HEK293T (cell line): ENCODE measurements around the gene RAB26.
A peak's percentile ranks its signal among the peaks of the same experiment; 100 is the strongest.

Experiments
- CTCF ChIA-PET: fragments of 350-600 bp; formaldehyde crosslinking; extraction: SDS; loops from one replicate; lab custom pipeline; 2021; ENCODE audit warnings: antibody characterized with exemption, inconsistent platforms; lab: Yijun Ruan, JAX
- POLR2A ChIA-PET: fragments of 350-600 bp; formaldehyde crosslinking; extraction: SDS; loops from one replicate; lab custom pipeline; 2020; ENCODE audit warnings: antibody characterized with exemption, inconsistent platforms; lab: Yijun Ruan, JAX
- DNase-seq: peaks from one replicate; pipeline ENCODE4 v3.0.0; 2012; ENCODE audit warnings: mixed read lengths; ENCODE audit errors: extremely low spot score
- ARNT ChIP-seq: fragments of 450-650 bp; IDR thresholded peaks from 2 replicates; pipeline ENCODE4 v1.6.1; 2017; ENCODE audit warnings: mild to moderate bottlenecking
- BHLHE40 ChIP-seq: fragments of 450-650 bp; IDR thresholded peaks from 2 replicates; pipeline ENCODE4 v1.6.1; 2016; ENCODE audit warnings: mild to moderate bottlenecking, moderate library complexity, borderline replicate concordance
- CTBP1 ChIP-seq: fragments of 450-650 bp; IDR thresholded peaks from 2 replicates; pipeline ENCODE4 v1.6.1; 2016; ENCODE audit warnings: borderline replicate concordance
- ELF4 ChIP-seq: fragments of 450-650 bp; IDR thresholded peaks from 2 replicates; pipeline ENCODE4 v1.6.1; 2017; ENCODE audit warnings: antibody characterized with exemption
- FOXA1 ChIP-seq: fragments of 450-650 bp; IDR thresholded peaks from 2 replicates; pipeline ENCODE4 v1.6.1; 2016; ENCODE audit warnings: mild to moderate bottlenecking
- FOXK2 ChIP-seq: fragments of 450-650 bp; IDR thresholded peaks from 2 replicates; pipeline ENCODE4 v1.6.1; 2016; ENCODE audit warnings: mild to moderate bottlenecking
- FOXM1 ChIP-seq: fragments of 450-650 bp; IDR thresholded peaks from 2 replicates; pipeline ENCODE4 v1.6.1; 2017; ENCODE audit warnings: mild to moderate bottlenecking, borderline replicate concordance
- HDGF ChIP-seq: fragments of 450-650 bp; IDR thresholded peaks from 2 replicates; pipeline ENCODE4 v1.6.1; 2017; ENCODE audit warnings: antibody characterized with exemption, borderline replicate concordance
- L3MBTL2 ChIP-seq: fragments of 450-650 bp; conservative IDR thresholded peaks from 2 replicates; pipeline ENCODE4 v1.6.1; 2016; ENCODE audit warnings: mild to moderate bottlenecking
- LEF1 ChIP-seq: fragments of 450-650 bp; IDR thresholded peaks from 2 replicates; pipeline ENCODE4 v1.6.1; 2017; ENCODE audit warnings: mild to moderate bottlenecking, borderline replicate concordance
- NFRKB ChIP-seq: fragments of 450-650 bp; IDR thresholded peaks from 2 replicates; pipeline ENCODE4 v1.6.1; 2016; ENCODE audit warnings: mild to moderate bottlenecking, moderate library complexity
- SP1 ChIP-seq: fragments of 450-650 bp; IDR thresholded peaks from 2 replicates; pipeline ENCODE4 v1.6.1; 2017
- SUZ12 ChIP-seq: fragments of 450-650 bp; IDR thresholded peaks from 2 replicates; pipeline ENCODE4 v1.6.1; 2016; ENCODE audit warnings: mild to moderate bottlenecking
- TARDBP ChIP-seq: fragments of 450-650 bp; IDR thresholded peaks from 2 replicates; pipeline ENCODE4 v1.6.1; 2016
- ZNF384 ChIP-seq: fragments of 450-650 bp; IDR thresholded peaks from 2 replicates; pipeline ENCODE4 v1.6.1; 2016
- TF ChIP-seq, protein P1 (sequence below): fragments of 450-650 bp; IDR thresholded peaks from 2 replicates; pipeline ENCODE4 v1.6.1; 2016

Gene RAB26

DNA sequence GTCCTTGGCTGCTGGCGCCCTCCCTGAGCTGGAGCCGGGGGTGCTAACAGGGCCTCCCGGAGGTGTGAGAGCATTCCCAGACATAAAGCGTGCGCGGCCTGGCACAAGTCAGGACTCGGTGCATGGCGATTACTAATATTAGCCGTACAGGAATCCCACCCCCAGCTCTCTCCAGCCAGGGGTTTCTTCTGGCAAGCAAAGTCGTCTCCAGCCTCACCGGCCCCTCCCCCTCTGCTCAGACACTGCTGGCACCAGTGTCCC, 43.0 kb downstream of the RAB26 start:
- TF ChIP-seq, protein P1, sequence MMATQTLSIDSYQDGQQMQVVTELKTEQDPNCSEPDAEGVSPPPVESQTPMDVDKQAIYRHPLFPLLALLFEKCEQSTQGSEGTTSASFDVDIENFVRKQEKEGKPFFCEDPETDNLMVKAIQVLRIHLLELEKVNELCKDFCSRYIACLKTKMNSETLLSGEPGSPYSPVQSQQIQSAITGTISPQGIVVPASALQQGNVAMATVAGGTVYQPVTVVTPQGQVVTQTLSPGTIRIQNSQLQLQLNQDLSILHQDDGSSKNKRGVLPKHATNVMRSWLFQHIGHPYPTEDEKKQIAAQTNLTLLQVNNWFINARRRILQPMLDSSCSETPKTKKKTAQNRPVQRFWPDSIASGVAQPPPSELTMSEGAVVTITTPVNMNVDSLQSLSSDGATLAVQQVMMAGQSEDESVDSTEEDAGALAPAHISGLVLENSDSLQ, result no peak
- TF ChIP-seq FOXA1 (no peak), SP1 (no peak), L3MBTL2 (no peak), NFRKB (no peak), ELF4 (no peak), ZNF384 (no peak), HDGF (no peak), FOXK2 (no peak), CTBP1 (no peak), LEF1 (no peak), BHLHE40 (no peak), FOXM1 (no peak), TARDBP (no peak), ARNT (no peak)
- CTCF ChIA-PET, result no interaction called here

DNA sequence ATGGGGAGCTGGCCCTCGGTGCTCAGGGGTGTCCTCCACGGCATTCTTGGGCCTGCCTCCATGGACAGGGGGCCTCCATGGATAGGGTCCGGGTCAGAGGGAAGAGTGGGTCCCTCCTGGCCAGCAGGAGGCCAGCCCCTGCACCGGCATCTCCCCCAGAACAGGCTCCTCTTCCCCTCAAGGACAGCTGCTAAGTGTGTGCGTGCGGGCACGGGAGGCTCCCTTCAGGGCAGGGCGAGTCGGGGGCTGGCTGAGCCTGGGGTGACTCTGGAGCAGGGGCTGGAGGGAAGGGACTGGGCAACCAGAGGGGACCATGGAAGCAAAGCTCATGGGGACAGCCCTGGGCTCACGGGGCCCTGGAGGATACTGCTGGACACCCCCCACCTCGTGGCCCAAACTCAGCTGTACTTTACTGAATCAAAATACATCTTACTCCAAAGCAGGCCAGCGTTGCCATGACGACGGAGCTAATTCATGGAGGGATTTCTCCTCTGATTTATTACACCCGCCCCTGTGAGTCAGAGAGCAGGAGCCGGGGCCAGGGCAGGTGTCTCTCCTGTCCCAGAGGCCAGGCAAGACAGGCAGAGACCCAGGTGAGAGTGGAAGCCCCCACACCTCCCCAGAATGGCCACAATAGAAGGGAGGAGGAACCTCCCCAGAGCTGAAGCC, 45.9 kb downstream of the RAB26 start:
- CTCF ChIA-PET, result interaction anchor here (0.8 to 1.4 kb wide), 3 partner anchors 27 to 58 kb away, joined by 3 to 8 read pairs (median 3); partner anchors contain the start of gene ECI1
- TF ChIP-seq, protein P1, result peak; percentile 38; the same call in 1 of the 2 replicates
- TF ChIP-seq FOXK2, result no peak
- POLR2A ChIA-PET, result interaction anchor here (1.1 to 3.3 kb wide), 6 partner anchors 9 to 57 kb away, joined by 3 to 27 read pairs (median 14); partner anchors contain the start of genes ECI1, MLST8, PGP and TRAF7
- peak; percentile 18 for DNase-seq

More for the DNA sequence above, 43.0 kb downstream of the RAB26 start:
- DNase-seq, result no peak
- POLR2A ChIA-PET, result interaction anchor here (3.2 kb wide), 1 partner anchor 36 kb away, joined by 17 read pairs; the partner anchor contains the start of gene TRAF7

DNA sequence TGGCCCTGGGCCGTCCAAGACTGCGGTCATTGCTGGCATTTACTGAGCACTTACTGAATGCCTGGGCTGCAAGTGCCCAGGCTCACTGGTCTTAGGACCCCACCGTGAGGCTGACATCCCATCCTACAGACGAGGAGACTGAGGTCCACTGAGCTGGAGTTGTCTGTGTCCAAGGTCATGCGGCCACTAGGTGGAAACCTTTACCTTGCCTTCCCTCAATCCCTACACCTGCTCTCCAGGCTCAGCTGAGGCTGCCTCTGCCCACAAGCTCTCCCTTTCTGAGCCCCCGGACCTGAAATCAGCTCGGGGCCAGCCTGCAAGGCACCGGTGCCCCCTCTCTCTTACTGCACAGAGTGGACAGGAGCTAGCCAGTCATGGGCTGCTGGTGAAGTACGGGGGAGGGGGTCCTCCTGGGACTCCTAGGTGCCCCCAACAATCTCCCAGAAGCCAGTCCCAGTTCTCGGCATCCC, 46.5 kb downstream of the RAB26 start:
- ChIA-PET CTCF (interaction anchor here (1.3 to 1.4 kb wide), 2 partner anchors 55 to 57 kb away, joined by 3 to 8 read pairs; partner anchors contain the start of gene ECI1), POLR2A (interaction anchor here (1.1 to 3.3 kb wide), 6 partner anchors 8 to 56 kb away, joined by 3 to 27 read pairs (median 14); partner anchors contain the start of genes ECI1, MLST8, PGP and TRAF7)
- DNase-seq, result peak; percentile 55
- TF ChIP-seq NFRKB (no peak), HDGF (no peak), ARNT (no peak), CTBP1 (no peak), FOXA1 (no peak), SP1 (no peak), L3MBTL2 (no peak), FOXK2 (no peak), ZNF384 (no peak)

DNA sequence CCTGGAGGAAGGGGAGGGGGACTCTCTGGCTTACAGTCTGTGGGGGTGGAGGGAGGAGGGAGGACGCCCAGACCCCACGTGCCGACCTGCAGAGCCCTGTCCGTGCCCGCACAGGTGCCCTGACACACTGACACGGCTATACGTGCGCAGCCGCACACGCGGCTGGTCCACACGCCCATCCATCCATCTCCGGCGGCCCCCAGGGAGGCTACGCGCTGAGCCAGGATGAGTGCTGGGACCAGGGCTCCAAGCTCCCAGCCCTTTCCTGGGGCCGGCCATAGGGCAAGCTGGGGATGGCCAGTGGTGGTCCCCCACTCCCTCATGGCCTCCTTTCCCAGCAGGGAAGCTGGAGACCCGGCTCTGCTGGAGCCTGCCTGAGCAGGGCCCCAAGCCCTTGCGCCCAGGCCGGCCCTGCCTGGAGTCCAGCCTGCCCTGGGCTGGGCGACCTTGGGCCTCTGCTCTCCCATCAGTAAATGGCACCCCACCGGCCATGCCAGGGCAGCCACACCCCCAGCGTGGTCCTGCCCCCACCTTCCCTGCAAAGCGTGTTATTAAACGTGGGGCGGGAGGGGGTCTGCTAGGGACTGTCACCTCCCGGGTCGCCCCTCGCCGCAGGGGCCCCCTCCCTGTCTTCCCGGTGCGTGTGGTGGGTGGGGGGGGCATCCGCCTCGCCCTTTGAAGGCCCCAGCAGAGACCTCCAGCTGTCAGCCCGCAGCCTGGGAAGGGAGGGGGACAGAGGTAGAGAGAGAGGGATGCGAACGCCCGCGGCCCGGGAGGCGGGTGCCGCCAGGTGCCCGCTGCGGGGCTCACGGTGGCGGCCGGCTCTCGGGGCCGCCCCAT, 47.1 kb downstream of the RAB26 start:
- ChIA-PET POLR2A (interaction anchor here (1.0 to 3.3 kb wide), 7 partner anchors 8 to 55 kb away, joined by 3 to 27 read pairs (median 12); partner anchors contain the start of genes ECI1, MLST8, PGP and TRAF7), CTCF (interaction anchor here (1.3 to 1.4 kb wide), 2 partner anchors 55 to 56 kb away, joined by 3 to 8 read pairs; partner anchors contain the start of gene ECI1)
- DNase-seq, result no peak
- TF ChIP-seq ELF4 (no peak), LEF1 (no peak), SUZ12 (no peak), TARDBP (no peak), HDGF (no peak), FOXK2 (no peak), ARNT (no peak), BHLHE40 (no peak), FOXM1 (no peak)
- TF ChIP-seq, protein P1, result no peak

DNA sequence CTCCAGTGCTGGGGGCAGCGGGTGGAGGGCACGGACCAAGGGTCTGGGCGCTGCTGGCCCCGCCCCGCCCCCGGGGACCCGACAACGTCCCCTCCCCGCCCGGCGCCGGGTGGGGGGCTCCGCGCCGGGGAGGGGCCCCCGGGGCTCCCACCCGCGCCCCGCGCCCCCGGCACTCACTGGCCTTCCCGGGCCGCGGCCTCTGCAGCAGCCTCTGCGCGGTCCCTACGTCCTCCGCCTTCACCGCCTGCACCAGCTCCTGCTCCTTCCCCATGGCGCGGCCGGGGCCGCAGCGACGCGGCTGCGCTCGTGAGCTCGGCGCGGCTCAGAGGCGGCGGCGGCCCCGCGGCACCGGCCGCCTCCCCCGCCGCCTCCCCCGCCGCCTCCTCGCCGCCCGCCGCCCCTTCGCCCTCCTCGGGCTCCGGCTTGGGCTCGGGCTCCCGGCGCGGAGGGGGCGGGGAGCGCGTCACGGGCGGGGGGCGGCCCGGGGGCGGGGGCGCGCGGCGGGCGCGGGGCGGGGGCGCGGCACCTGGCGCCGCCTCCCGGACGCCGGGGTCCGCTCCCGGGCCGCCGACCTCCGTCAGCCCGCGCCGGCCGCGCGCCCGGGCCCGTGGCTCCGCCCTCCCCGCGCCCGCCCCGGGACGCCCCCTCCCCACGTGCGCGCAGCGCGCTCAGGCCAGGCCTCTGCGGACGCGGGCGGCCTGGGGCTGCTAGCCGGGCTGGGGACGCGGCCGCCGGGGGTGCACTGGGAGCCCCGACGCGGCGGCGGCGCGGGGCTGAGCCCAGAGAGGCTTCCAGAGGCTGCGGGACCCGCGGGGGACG, 47.9 kb downstream of the RAB26 start, which contains the start of gene CASKIN1:
Gene CASKIN1, minus strand, starts transcription at position 444 of the 819 bp plus-strand sequence. Its CDS starts 173 bp downstream, at position 271.
- DNase-seq, result peak; percentile 50
- TF ChIP-seq SUZ12 (no peak), ARNT (no peak), ELF4 (no peak), CTBP1 (no peak), ZNF384 (no peak), TARDBP (no peak)
- TF ChIP-seq, protein P1, result no peak
- ChIA-PET POLR2A (interaction anchor here (0.6 to 3.3 kb wide), 4 partner anchors 9 to 55 kb away, joined by 3 to 27 read pairs (median 8); partner anchors contain the start of genes ECI1 and MLST8), CTCF (no interaction called here)
